ENCODE measurements around the gene RRP1B. TPM values are rescaled to one million over a fixed set of nuclear protein-coding genes. Genes with fewer than 3 reads are reported as not detected.

RRP1B gene
- total RNA-seq, 1 donor from 2014 or later, result 45.0 TPM

GRCh38 chr21:43701936-43702784, 42.8 kb downstream of the RRP1B start:
- Histone ChIP-seq H3K27me3 (no peaks in the 10 kb centered on the region), H4K20me1 (ENCODE audit: low read depth) (no peaks in the 10 kb centered on the region), H3F3A (ENCODE audit: low read depth) (peaks cover 16% of the 10 kb centered on the region), H3K4me1 (peaks cover 15% of the 10 kb centered on the region), H2AFZ (replicated peaks) (peak overlapping the region; percentile 31), H3K4me3 (no peak overlapping the region), H3K79me2 (ENCODE audit: low read depth) (no peaks in the 10 kb centered on the region), H3K27ac (no peak overlapping the region), H3K9ac (no peak overlapping the region), H3K36me3 (no peaks in the 10 kb centered on the region), H3K4me2 (peak overlapping the region; percentile 30), H3K9me3 (ENCODE audit: low read depth) (no peaks in the 10 kb centered on the region)
- no peak for TF ChIP-seq EZH2phosphoT487 (IDR thresholded peaks at IDR 0.05)
- no peak for TF ChIP-seq CTCF (IDR thresholded peaks at IDR 0.05)
- no peak for TF ChIP-seq EZH2 (IDR thresholded peaks at IDR 0.05)
- Mint-ChIP-seq H3K4me1 (peaks cover 35% of the 10 kb centered on the region), H3K27ac (peak overlapping the region; percentile 72), H3K9me3 (no peaks in the 10 kb centered on the region), H3K36me3 (peaks cover 1% of the 10 kb centered on the region), H3K27me3 (ENCODE audit: insufficient read depth, low read depth) (peaks cover 8% of the 10 kb centered on the region), H3K4me3 (no peak overlapping the region)
- no peak for DNase-seq (ENCODE audit: low spot score)

- TF ChIP-seq CTCF (IDR thresholded peaks at IDR 0.05) (no peak), EZH2 (IDR thresholded peaks at IDR 0.05) (no peak), EZH2phosphoT487 (IDR thresholded peaks at IDR 0.05) (no peak)
- Histone ChIP-seq H4K20me1 (ENCODE audit: low read depth) (no peaks in the 10 kb centered on the region), H3K27me3 (no peaks in the 10 kb centered on the region), H3K36me3 (no peaks in the 10 kb centered on the region), H3K27ac (no peak overlapping the region), H3K4me1 (peaks cover 15% of the 10 kb centered on the region), H2AFZ (replicated peaks) (peak overlapping the region; percentile 31), H3F3A (ENCODE audit: low read depth) (peaks cover 16% of the 10 kb centered on the region), H3K79me2 (ENCODE audit: low read depth) (no peaks in the 10 kb centered on the region), H3K4me2 (peak overlapping the region; percentile 30), H3K9me3 (ENCODE audit: low read depth) (no peaks in the 10 kb centered on the region), H3K4me3 (no peak overlapping the region), H3K9ac (no peak overlapping the region)
- Mint-ChIP-seq H3K4me1 (peaks cover 32% of the 10 kb centered on the region), H3K4me3 (peak overlapping the region; percentile 4), H3K36me3 (peaks cover 1% of the 10 kb centered on the region), H3K27ac (peak overlapping the region; percentile 34), H3K27me3 (ENCODE audit: insufficient read depth, low read depth) (peaks cover 8% of the 10 kb centered on the region), H3K9me3 (no peaks in the 10 kb centered on the region)
- no peak for DNase-seq (ENCODE audit: low spot score)
These were observed 43.4 kb downstream of the RRP1B start for GRCh38 chr21:43702785-43703034.

- H3K27me3 ChIP-seq, result no peaks in the 10 kb centered on the region
- H3K36me3 ChIP-seq, result no peaks in the 10 kb centered on the region
- no peak overlapping the region for H3K4me3 ChIP-seq
- H3K4me2 ChIP-seq, result peak overlapping the region; percentile 30
- H3K4me1 ChIP-seq, result peaks cover 15% of the 10 kb centered on the region
- no peaks in the 10 kb centered on the region for H3K9me3 ChIP-seq (ENCODE audit: low read depth)
- H4K20me1 ChIP-seq (ENCODE audit: low read depth), result no peaks in the 10 kb centered on the region
- Mint-ChIP-seq H3K36me3 (no peaks in the 10 kb centered on the region), H3K4me1 (peaks cover 31% of the 10 kb centered on the region), H3K27me3 (ENCODE audit: insufficient read depth, low read depth) (peaks cover 8% of the 10 kb centered on the region), H3K9me3 (no peaks in the 10 kb centered on the region), H3K4me3 (peak overlapping the region; percentile 33), H3K27ac (peak overlapping the region; percentile 34)
- H2AFZ ChIP-seq (replicated peaks), result peak overlapping the region; percentile 31
- H3F3A ChIP-seq (ENCODE audit: low read depth), result peaks cover 16% of the 10 kb centered on the region
- no peak overlapping the region for H3K9ac ChIP-seq
- DNase-seq (ENCODE audit: low spot score), result peak; percentile 59
- H3K79me2 ChIP-seq (ENCODE audit: low read depth), result no peaks in the 10 kb centered on the region
- TF ChIP-seq EZH2 (IDR thresholded peaks at IDR 0.05) (no peak), EZH2phosphoT487 (IDR thresholded peaks at IDR 0.05) (no peak), CTCF (IDR thresholded peaks at IDR 0.05) (no peak)
- H3K27ac ChIP-seq, result no peak overlapping the region
These were observed 43.9 kb downstream of the RRP1B start for GRCh38 chr21:43703035-43703880.

Data from neural progenitor cell (in vitro differentiated cells).